ENCODE results near the gene DEPP1.

The DEPP1 gene

DNA sequence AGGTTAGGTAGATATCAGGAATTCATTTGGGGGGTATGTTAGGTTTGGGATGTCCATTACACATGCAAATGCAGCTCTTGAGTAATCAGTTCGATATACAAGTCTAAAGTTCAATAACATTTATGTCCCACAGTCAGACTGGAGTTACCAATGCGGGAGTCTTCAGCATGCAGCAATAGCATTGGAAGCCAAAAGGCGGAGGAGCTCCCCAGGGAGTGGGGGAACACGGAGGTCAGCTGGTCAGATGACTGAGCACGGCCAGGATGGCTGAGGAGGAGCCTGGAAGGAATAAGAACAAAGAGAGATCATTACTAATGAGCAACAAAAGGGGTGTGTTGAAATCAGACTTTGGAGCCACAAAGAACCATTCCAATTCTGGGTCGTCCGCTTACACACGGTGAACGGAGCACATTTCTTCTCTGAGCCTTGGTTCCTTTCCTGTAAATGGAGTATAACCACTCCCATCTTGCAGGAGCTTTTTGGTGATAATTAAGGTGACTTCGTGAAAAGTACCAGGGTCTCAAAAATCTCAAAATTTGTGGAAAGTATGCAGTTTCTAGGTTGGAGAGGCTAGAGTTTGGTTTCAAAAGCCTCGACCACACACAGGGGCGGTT is 21.6 kb upstream of the DEPP1 start:
- peak overlapping the region; percentile 91 for H3K27ac ChIP-seq
- peak overlapping the region; percentile 66 for H3K4me3 ChIP-seq (ENCODE audit: low read depth, low read length)
- DNase-seq, result peak; percentile 73

DNA sequence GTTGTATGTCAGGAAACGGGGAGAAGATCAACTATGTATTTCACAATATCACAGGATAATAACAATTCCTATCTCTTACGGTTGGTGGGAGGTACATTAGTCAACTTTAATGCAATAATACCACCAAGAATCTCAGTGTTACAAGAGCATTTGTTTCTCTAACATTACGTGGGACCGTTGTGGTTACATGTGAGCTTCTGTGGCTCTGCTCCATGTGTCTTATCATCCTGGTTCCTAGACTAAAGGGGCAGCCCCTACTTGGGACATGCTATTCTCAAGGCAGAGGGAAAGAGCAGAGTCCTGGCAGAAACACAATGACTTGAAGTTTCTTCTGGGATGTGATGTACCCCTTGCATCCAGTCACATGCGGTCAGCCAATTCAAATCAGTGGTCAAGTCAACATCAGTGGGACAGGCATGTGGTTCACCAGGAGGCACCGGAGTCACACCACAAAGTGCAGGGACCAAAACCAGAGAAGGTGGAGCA is 19.6 kb upstream of the DEPP1 start:
- Histone ChIP-seq H3K27me3 (replicated peaks) (no peaks in the 10 kb centered on the region), H3K4me3 (ENCODE audit: low read depth, low read length) (no peak overlapping the region), H3K36me3 (replicated peaks) (no peaks in the 10 kb centered on the region), H3K27ac (no peak overlapping the region)
- TF ChIP-seq, protein P1, sequence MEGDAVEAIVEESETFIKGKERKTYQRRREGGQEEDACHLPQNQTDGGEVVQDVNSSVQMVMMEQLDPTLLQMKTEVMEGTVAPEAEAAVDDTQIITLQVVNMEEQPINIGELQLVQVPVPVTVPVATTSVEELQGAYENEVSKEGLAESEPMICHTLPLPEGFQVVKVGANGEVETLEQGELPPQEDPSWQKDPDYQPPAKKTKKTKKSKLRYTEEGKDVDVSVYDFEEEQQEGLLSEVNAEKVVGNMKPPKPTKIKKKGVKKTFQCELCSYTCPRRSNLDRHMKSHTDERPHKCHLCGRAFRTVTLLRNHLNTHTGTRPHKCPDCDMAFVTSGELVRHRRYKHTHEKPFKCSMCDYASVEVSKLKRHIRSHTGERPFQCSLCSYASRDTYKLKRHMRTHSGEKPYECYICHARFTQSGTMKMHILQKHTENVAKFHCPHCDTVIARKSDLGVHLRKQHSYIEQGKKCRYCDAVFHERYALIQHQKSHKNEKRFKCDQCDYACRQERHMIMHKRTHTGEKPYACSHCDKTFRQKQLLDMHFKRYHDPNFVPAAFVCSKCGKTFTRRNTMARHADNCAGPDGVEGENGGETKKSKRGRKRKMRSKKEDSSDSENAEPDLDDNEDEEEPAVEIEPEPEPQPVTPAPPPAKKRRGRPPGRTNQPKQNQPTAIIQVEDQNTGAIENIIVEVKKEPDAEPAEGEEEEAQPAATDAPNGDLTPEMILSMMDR (IDR thresholded peaks at IDR 0.05; ENCODE audit: low read depth, low read length, missing control alignments), result no peak
- in situ Hi-C loops (cut with HindIII; ENCODE audit: low pct_ligation_motif_present, low sequenced_read_pairs), result no loop called here
- peak; percentile 33 for DNase-seq

More for the DNA sequence above, 21.6 kb upstream of the DEPP1 start:
- Histone ChIP-seq H3K36me3 (replicated peaks) (peaks cover 4% of the 10 kb centered on the region), H3K27me3 (replicated peaks) (no peaks in the 10 kb centered on the region)
- TF ChIP-seq, protein P1 (IDR thresholded peaks at IDR 0.05; ENCODE audit: low read depth, low read length, missing control alignments), result no peak
- in situ Hi-C loops (cut with HindIII; ENCODE audit: low pct_ligation_motif_present, low sequenced_read_pairs), result no loop called here

DNA sequence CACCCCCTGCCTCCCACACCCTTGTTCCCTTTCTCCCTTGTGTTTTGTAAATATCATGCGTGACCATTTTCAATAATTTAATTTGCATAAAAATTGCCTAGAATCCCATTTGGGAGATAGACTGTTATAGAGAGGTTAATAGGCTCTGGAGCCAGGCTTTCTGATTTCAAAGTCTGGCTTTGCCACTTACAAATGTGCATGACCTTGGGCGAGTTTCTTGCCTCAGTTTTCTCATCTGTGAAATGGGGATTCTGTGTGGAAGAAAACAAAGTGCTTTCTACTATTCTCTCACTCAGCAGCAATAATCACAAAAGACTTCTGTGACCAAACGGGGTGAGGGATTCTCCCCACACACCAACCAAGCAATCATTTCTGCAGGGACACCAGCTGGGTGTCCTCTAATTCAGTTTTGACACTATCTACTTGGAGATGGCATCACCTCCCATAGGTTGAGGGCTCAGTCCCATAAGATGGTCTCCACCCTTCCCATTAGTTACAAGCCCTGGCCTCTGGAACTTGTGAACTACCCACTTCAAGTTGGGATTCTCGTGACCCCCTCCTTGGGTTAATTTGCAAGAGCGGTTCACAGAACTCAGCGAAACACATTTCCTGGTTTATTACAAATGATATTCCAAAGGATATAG is 18.6 kb upstream of the DEPP1 start:
- H3K36me3 ChIP-seq (replicated peaks), result no peaks in the 10 kb centered on the region
- H3K4me3 ChIP-seq (ENCODE audit: low read depth, low read length), result no peak overlapping the region
- no peaks in the 10 kb centered on the region for H3K27me3 ChIP-seq (replicated peaks)
- no peak for DNase-seq
- TF ChIP-seq, protein P1 (IDR thresholded peaks at IDR 0.05; ENCODE audit: low read depth, low read length, missing control alignments), result no peak
- in situ Hi-C loops (cut with HindIII; ENCODE audit: low pct_ligation_motif_present, low sequenced_read_pairs), result no loop called here
- H3K27ac ChIP-seq, result no peak overlapping the region

DNA sequence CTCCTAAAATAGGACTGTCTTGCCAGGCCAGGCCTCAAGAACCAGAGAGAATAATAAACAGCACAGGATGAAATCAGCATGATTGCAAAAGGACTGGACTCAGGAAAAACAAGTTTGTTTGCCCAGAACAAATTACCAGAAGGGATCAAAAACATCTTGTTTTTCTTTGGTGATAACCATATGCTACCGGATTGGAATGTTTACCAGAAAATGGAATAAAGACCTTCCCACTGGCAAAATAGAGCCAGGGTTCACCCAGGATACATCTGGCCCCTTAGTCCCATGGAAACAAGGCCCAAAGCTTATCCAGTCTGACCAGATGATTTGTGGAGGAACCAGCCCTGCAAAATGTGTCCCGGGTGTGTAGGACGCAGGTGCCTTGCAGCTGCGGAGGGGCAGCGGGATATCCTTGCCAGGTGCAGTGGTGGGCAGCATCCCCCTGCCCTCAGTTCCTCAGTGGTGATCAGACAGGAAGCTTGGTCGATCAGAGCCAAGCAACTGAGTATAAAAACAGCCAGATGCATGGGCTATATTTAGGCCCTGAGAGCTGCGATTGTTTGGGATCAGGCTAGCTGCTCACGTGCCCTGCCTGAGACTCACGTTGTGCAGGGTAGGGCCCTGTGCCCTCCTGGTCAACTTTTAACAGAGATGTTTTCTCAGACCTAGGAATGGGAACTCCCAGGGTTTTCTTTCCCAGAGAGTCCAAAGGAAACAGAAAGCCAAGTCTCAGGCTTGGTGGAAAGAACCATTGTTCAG is 17.5 kb upstream of the DEPP1 start:
- no peaks in the 10 kb centered on the region for H3K36me3 ChIP-seq (replicated peaks)
- no peak overlapping the region for H3K4me3 ChIP-seq (ENCODE audit: low read depth, low read length)
- H3K27ac ChIP-seq, result peak overlapping the region; percentile 34
- TF ChIP-seq, protein P1 (IDR thresholded peaks at IDR 0.05; ENCODE audit: low read depth, low read length, missing control alignments), result no peak
- DNase-seq, result peak; percentile 32
- no peaks in the 10 kb centered on the region for H3K27me3 ChIP-seq (replicated peaks)
- in situ Hi-C loops (cut with HindIII; ENCODE audit: low pct_ligation_motif_present, low sequenced_read_pairs), result no loop called here

DNA sequence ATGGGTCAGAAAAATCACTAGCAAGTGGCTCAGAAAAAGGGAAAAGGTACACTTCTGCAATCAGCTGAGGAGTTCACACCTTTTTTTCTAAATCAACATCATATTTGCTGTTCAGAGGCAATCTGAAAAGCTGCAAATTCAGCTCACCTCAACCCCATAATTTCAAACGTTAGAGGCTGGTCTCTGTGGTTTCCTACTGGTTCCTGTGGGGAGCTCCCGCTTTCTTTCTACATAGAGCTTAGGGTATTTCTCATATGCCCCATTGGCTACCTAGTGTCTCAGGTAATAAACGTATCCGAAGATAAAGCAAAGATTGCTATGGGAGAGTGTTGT is 16.9 kb upstream of the DEPP1 start:
- H3K27me3 ChIP-seq (replicated peaks), result no peaks in the 10 kb centered on the region
- TF ChIP-seq, protein P1 (IDR thresholded peaks at IDR 0.05; ENCODE audit: low read depth, low read length, missing control alignments), result no peak
- no peak overlapping the region for H3K4me3 ChIP-seq (ENCODE audit: low read depth, low read length)
- no peak for DNase-seq
- peak overlapping the region; percentile 34 for H3K27ac ChIP-seq
- H3K36me3 ChIP-seq (replicated peaks), result no peaks in the 10 kb centered on the region
- in situ Hi-C loops (cut with HindIII; ENCODE audit: low pct_ligation_motif_present, low sequenced_read_pairs), result no loop called here
